ENCODE data around the gene METTL26. TPM values are rescaled to one million over a fixed set of nuclear protein-coding genes. Genes with fewer than 3 reads are reported as not detected.

The METTL26 gene
- total RNA-seq, result 68.7 and 115 TPM in 2 replicates

DNA sequence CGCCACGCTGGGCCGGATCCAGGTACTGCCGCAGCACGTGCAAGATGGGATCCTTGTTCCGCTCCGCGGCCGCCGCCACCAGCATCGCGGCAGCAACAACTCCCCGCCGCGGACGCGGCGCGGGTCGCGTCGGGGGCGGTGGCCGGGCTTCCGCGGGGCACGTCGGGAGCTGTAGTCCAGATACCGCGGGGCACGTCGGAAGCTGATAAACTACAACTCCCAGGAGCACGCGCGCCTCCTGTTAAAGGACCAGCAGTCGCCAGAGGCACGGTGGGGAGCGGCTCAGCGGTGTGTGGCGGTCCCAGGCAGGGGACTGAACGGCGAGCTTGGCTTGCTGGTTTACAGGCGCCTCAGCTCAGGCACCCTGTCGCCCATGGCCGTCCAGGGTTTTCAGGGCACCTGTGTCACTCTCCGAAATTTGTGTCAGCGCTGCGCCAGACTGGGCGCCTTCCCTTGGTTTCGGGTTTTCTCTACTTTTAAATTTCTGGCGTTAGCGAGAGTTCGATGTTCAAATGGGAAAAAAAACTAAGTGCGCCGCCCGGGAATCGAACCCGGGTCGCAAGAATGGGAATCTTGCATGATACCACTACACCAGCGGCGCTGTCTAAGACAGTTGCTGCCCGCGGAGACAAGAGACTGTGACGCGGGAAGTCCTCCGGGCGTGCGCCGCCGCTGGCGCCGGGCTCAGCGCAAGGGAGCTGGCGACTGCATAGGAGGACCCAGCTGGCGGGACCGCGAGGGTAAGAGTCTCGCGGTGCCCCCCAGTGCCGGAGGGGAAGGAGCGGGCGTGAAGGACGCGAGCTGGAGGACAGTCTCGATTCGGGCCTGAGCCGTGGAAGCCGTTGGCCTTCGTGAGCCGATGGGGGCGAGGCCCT, at the start of gene METTL26:
METTL26 (minus strand) TSS at position 100 of the 875 bp plus-strand sequence; CDS start at position 85, 15 bp downstream.

DNA sequence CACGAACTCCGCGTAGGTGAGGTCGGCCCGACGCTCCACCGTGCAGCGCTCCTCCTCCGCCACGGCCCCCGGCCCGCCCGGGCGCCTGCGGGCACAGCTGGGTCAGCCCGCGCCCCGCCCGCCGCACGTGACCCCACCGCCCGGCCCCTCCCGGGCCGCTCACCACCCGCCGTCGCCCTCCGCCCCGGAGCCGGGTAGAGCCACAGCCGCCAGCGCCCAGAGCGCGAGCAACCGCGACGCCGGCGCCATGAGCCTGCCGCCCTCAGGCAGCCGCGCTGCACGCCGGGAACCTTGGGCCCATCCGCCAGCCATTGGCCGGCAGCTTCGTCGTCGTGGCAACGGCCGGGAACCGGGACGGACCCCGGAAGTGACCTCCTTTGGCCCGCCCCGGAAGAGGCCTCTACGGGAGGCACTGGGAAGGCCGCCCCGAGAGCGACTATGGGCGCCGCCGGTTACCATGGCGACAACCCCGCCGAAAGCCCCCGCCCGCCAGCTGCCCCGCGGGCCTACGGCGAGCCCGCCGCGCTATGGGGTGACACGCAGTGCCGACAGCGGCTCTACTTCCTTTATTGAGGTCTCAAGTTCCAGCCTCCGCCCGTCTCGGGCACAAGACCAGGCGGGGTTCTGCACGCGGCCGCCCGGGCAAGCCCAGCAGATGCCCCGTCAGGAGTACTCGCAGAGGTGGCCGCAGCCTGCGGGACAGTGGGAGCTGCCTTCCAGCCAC, 48.1 kb upstream of the METTL26 start, which contains the start of gene JMJD8:
JMJD8 (minus strand) TSS at position 264 of the 724 bp plus-strand sequence; CDS start at position 249, 15 bp downstream.

DNA sequence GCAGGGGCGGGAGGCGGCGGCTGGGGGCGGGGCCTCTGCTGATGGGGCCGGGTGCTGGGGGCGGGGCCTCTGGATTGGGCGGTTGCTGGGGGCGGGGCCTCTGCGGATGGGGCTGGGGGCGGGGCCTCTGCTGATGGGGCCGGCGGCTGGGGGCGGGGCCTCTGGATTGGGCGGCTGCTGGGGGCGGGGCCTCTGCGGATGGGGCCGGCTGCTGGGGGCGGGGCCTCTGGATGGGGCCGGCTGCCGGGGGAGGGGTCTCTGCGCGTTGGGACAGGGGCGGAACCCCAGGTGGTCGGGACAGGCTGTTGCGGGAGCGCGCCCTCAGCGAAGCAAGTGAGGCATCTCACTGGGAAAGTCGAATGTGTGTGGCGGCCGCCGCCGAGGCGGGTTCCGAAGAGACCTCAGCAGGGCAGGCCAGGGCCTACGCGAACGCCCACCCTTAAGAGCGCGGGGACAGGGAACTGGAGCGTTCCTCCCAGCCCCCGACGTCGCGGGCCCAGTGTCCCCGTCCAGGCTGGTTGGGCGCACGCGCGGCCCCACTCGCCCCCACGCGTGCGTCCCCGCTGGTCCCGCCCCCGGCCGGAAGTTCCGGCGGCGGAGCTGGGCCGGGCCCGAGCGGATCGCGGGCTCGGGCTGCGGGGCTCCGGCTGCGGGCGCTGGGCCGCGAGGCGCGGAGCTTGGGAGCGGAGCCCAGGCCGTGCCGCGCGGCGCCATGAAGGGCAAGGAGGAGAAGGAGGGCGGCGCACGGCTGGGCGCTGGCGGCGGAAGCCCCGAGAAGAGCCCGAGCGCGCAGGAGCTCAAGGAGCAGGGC, 43.9 kb upstream of the METTL26 start, which contains the start of gene STUB1:
STUB1 (plus strand) TSS at position 597 of the 811 bp plus-strand sequence; CDS start at position 713, 116 bp downstream.

DNA sequence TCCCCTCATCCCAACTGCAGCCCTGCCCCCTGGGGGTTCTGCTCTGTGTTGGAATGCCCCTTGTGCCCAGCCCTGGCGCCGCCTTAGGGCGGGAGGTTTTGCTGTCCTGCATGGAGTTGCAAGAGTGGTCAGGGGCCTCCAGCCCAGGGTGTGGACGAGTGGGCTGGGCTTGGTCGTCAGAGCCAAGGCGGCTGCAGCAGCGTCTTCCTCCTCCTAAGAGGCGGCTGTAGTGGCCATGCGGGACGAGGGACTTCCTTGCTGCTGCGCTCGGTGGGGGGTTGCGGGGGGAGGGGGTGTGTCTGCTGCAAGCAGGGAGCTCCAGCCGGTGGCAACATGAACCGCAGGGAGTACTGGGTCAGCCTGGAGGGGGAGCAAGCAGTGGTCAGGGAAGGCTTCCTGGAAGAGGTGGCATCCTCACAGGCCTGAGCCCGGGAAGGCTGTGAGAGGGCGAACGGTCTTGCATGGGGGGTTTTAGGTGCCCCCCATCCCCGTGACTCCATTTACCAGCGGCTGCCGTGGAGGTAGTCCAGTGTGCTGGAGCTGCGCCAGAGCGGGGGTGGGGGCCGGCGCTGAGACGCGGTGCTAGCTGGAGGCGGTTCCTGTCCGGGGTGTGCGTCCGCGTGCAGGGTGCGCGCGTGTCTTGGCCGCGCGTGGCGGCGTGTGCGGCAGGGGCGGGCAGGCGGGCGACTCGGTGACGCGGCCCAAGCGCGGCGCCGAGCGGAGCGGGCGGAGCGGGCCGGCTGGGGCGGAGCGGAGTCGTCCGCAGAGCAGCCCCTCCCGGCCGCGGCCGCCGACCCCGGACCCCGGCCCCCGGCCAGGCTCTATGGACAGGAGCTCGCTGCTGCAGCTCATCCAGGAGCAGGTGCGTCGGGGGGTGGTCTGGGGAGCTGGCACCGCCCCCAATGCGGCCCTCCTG, 39.1 kb upstream of the METTL26 start, which contains the start of gene RHBDL1:
RHBDL1 (plus strand) TSS at position 704 of the 916 bp plus-strand sequence; CDS start at position 824, 120 bp downstream.

DNA sequence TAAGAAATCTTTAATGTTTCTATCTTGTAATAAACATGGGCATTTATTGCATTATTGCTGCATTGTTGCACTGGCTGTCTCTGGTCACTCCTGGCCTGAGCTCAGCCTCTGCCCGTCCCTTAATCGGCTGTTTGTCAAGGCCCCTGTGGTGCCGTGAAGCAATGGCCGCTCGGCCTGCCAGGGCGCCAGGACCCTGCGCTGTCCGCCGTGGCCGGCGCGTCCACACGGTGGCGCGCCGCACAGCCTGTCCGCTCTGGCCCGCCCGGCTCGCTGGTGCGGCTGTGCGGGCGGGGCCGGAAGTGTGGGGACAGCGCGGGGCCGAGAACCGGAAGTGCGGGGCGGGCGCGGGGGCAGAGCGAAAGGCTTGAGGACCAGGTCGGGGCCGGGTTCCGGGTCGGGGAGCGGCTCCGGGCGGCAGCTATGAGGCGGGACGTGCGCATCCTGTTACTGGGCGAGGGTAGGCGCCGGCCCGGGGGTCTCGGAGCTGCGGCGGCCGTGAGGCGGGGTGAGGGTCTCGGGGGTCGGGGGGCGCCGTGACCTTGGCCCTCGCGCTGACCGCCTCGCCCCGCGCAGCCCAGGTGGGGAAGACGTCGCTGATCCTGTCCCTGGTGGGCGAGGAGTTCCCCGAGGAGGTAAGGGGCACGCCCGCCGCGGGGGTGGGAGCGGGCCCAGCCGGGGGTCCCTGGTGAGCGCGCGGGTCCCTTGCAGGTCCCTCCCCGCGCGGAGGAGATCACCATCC, 31.8 kb upstream of the METTL26 start, which contains the start of gene RHOT2:
RHOT2 (plus strand) TSS at position 353 of the 739 bp plus-strand sequence; CDS start at position 421, 68 bp downstream.

DNA sequence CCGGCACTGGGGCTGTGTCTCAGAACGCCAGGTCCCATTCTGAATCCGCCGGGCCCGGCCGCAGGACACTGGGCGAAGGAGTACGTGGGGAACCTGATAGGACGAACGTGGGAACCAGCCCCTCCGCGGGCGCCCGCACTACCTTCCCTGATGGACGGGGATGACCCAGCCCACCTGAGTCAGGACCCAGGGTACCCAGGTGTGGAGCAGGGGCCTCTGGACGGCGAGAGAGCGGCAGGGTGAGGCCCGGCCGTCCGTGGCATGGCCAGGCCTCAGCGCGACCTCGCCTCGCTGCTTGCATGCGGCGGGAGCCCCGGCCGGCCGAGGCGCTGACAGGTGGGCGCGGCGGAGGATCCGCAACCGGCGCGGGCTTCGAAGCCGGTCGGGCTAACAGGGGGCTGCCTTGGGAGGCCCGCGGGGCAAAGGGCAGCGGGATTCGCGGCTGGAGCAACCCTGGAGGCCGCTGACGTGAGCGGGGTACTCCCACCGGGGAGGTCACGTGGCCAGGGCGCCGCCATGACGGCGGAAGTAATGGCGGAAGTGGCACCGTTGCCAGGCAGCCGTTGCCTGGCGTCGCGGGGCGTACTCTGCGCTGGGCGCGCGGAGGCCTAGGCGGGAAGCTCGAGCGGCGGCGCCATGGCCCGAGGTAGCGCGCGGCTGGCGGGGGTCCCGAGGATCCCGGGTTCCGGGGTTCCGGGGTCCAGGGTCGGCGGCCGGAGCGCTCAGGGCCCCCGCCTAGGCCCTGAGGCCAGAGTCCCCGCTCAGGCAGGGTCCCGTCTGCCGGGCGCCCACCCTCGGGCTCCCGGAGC, 12.9 kb upstream of the METTL26 start, which contains the start of gene WDR90:
WDR90 (plus strand) TSS at position 585 of the 809 bp plus-strand sequence; CDS start at position 637, 52 bp downstream.

DNA sequence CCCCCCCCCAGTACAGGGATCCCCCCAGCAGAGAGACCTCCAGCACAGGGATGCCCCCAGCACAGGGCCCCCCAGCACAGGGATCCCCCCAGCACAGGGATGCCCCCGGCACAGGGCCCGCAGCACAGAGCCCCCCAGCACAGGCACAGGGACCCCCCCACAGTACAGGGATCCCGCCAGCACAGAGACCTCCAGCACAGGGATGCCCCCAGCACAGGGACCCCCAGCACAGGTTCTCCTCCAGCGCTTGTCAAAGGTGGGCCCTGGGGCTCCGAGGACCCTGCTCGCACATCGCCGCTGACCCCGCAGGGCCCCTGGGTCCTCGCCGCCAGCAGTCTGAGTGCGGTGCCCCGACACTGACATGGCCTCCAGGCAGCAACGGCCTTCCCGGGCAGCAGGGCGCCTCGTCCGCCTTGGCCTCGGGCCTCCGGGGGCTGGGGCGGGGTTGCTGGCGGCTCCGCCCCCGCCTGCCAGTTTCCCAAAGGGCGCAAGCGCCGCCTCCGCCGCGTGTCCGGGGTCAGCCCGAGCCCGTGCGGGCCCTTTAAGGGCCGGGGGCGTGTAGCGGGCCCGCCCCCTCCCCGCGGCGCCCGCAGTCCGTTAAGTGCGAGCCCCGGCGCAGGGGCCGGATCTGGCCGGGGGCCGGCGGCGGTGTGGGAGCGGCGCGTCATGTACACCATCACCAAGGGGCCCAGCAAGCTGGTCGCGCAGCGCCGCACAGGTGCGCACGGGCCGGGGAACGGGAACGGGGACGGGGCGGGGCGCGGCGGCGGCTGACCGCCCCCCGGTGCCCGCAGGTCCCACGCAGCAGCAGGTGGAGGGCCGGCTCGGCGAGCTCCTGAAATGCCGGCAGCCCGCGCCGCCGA, 5.5 kb upstream of the METTL26 start, which contains the start of gene MCRIP2:
MCRIP2 (plus strand) TSS at position 503 of the 863 bp plus-strand sequence; CDS start at position 667, 164 bp downstream.

DNA sequence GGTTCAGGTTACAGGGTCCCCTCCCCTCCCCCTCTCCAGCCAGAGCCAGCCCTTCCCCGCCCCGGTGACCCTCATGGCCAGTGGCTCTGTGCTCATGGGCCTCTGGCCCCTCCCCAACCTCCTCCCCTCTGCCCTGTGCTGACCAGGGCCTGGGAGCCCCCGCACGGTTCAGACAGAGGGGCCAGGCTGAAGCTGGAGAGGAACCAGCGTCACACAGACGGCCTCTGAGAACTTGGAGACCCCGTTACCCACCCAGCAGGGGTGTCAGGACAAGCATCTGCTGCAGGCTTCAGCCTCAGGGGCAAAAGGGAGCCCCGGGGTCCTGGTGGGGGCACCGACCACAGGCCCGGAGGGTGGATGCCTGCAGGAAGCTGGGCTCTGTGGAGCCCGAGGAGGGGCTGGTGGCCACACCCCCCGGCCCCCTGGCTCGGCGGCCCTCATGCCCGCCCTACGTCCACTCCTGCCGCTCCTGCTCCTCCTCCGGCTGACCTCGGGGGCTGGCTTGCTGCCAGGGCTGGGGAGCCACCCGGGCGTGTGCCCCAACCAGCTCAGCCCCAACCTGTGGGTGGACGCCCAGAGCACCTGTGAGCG, 5.2 kb downstream of the METTL26 start, which contains the start of gene WFIKKN1:
WFIKKN1 (plus strand) TSS at position 171 of the 591 bp plus-strand sequence; CDS start at position 440, 269 bp downstream.

DNA sequence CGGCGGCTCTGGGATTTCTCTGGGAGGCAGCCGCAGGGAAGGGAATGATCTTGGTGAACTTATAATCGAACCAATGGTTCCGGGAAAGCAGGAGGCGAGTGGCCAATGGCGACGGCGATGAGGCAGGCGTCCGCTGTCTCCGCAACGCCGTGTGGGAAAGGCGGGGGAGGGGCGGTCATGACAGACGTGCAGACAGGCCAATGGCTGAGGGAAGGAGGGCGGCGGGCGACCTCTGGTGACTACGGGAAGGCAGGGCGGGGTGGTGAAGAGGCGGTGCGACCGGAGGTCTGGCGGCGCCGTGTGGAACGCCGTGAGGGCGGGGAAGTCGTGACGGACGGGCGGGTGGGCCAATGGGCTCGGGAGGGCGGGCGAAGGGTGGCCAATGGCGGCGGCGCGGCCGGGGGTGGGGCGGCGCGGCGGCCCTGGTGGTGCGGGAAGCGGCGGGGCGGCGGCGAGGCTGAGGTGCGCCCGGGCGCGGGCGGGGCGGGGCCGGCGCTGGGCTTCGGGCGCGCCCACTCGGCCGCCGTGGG, 46.4 kb downstream of the METTL26 start, which contains the start of gene RAB40C:
RAB40C (plus strand) TSS at position 409 of the 530 bp plus-strand sequence. CDS start 226 bp downstream, outside the sequence.

Other genes with a start within 250 kb of the METTL26 start
- gene NME4, start 239.1 kb downstream of the METTL26 start, total RNA-seq, result 76.4 and 117 TPM in 2 replicates
- 9.0 and 17.5 TPM in 2 replicates for gene DECR2, start 234.4 kb downstream of the METTL26 start, total RNA-seq
- 23.4 and 24.8 TPM in 2 replicates for gene RAB11FIP3, start 210.7 kb downstream of the METTL26 start, total RNA-seq
- gene CAPN15, start 108.6 kb downstream of the METTL26 start, total RNA-seq, result 30.2 and 41.9 TPM in 2 replicates
- under 0.01 TPM in 1 of 2 replicates, not detected in the other for gene PRR35, start 75.9 kb downstream of the METTL26 start, total RNA-seq
- gene NHLRC4, start 69.3 kb downstream of the METTL26 start, total RNA-seq, result 1.6 and 2.0 TPM in 2 replicates
- gene PIGQ, start 66.3 kb downstream of the METTL26 start, total RNA-seq, result 23.1 and 24.2 TPM in 2 replicates
- 8.4 and 11.1 TPM in 2 replicates for gene RAB40C, start 46.2 kb downstream of the METTL26 start, total RNA-seq
- gene WFIKKN1, start 5.3 kb downstream of the METTL26 start, total RNA-seq, result 0.15 TPM in 1 of 2 replicates, not detected in the other
- gene MCRIP2, start 5.5 kb upstream of the METTL26 start, total RNA-seq, result 22.6 and 23.7 TPM in 2 replicates
- 8.8 and 9.4 TPM in 2 replicates for gene WDR90, start 13.1 kb upstream of the METTL26 start, total RNA-seq
- 32.1 and 35.7 TPM in 2 replicates for gene RHOT2, start 31.8 kb upstream of the METTL26 start, total RNA-seq
- 0.30 and 0.65 TPM in 2 replicates for gene RHBDL1, start 39.4 kb upstream of the METTL26 start, total RNA-seq
- 139 and 144 TPM in 2 replicates for gene STUB1, start 44.1 kb upstream of the METTL26 start, total RNA-seq
- gene JMJD8, start 48.0 kb upstream of the METTL26 start, total RNA-seq, result 22.0 and 29.6 TPM in 2 replicates
- gene WDR24, start 54.1 kb upstream of the METTL26 start, total RNA-seq, result 2.6 TPM in 2 replicates
- gene FBXL16, start 69.5 kb upstream of the METTL26 start, total RNA-seq, result 0.32 TPM in 1 of 2 replicates, not detected in the other
- gene METRN, start 78.8 kb upstream of the METTL26 start, total RNA-seq, result 15.5 and 41.9 TPM in 2 replicates
- gene ANTKMT, start 84.8 kb upstream of the METTL26 start, total RNA-seq, result 38.3 and 43.9 TPM in 2 replicates
- gene CCDC78, start 90.1 kb upstream of the METTL26 start, total RNA-seq, result 0.15 and 1.3 TPM in 2 replicates
- 3.6 and 12.0 TPM in 2 replicates for gene HAGHL, start 90.8 kb upstream of the METTL26 start, total RNA-seq
- gene CIAO3, start 104.7 kb upstream of the METTL26 start, total RNA-seq, result 27.3 and 33.6 TPM in 2 replicates
- not detected in 2 replicates for gene MSLN, start 124.4 kb upstream of the METTL26 start, total RNA-seq
- gene RPUSD1, start 152.1 kb upstream of the METTL26 start, total RNA-seq, result 35.4 and 37.1 TPM in 2 replicates
- 13.6 and 22.2 TPM in 2 replicates for gene CHTF18, start 152.3 kb upstream of the METTL26 start, total RNA-seq
- gene GNG13, start 164.4 kb upstream of the METTL26 start, total RNA-seq, result not detected in 2 replicates

All from epithelial cell of umbilical artery (primary cell).